Activated T-cell treated with anti-CD3 and anti-CD28 coated beads, Interleukin-2, amount 50 U/mL, for 1 hour (primary cell): ENCODE results near the gene SELPLG.

Source experiments
- DNase-seq: peaks from one replicate; pipeline ENCODE4 v3.0.0-alpha.2; 2020

Gene SELPLG

DNA sequence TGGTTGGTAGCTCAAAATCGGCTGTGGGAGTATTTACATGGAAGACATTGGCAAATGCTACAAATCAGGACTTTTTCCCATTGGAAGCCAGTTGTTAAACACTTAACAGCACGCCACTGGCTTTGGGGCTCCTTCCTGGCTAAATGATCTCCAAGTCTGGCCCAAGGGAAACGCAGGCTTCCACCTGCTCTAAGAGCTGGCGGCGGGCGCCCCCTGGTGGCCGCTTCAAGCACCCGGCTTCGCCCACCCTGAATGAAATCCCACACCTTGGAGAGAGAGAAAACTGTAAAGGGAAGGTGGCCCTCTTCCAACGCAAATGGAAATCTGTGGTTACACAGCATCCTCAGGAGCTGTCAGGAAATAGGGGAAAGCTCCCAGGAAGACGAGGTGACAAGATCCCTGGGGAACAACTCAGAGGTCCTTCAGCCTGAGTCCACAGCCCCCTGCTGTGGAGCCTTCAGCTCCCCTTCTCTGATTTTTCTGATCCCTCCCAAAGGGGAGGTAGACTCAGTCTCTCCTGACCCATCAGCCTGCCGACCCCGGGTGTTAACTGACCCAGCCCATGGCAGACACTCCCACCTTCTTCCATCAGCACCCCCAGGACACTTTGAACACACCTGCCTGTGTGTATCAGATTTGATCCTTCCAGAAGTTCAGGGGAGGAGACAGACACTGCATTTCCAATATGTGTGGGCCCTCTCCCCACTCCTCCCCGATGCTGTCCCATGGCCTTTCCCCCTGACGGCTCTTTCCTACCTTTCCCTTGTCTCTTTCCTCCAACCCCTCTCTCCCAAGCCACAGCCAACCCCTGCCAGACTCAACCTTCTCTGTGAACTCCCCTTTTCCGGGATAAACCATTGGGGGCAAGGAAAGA, 15.4 kb downstream of the SELPLG start:
- DNase-seq = peak; percentile 80

DNA sequence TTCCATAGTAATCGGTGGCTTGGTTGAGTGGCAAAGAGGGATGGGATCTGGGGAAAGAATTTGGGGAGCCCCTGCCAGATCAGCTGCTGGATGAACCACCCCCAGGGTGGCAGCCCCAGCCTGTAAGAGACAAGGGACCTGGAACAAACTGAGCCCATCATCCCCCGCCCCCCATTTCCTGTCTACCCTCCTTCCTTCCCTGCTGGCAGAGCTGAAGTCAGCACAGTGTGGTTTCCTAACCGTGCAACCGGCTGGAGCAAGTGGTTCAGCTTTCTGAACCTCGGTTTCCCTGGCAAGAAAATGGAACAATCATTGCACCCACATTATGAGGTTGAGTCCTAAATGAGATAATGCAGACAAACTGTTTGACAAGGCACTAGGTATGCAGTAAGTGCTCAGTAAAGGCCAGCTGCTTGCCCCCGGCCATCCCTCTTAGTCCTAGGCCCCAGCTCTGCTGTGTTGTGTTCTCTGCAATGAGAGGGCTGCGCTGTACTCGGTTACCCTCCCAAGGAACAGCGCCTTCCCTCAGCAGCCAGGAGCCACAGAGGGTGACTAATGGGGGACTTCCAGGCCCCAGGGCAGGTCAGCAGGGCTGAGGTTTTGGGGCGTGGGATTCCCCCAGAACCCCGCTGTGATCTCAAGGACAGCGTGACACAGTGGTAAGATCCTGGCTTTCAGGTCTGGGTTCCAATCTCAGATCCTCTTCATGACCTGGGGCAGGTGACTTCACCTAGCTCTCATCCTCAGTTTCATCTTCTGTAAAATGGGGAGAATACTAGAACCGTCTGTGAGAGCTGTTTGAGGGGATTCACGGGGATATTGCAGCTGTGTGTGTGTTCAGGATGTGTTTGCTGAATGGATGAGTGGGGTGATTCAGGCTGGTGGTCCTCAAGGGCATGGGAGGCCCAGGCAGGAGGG, 16.5 kb downstream of the SELPLG start:
- peak; percentile 73 for DNase-seq

DNA sequence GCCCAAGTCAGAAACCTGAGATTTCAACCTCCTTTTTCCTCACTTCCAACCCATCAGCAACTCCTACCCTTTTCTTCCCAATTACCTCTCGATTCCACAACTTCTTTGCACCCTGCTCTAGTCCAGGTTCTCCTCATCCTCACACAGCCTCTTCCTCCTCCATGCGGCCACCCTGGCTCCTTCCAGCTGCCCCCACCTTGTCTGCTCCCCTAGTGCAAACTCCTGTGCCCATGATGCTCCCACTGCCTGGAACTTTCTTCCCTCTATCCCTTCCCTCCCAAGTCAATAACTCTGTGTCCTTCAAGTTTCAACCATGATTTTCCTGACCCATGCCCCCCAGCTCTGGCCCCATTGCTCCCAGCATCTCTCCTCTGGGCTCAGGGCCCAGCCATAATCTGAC, 17.3 kb downstream of the SELPLG start:
- no peak for DNase-seq

DNA sequence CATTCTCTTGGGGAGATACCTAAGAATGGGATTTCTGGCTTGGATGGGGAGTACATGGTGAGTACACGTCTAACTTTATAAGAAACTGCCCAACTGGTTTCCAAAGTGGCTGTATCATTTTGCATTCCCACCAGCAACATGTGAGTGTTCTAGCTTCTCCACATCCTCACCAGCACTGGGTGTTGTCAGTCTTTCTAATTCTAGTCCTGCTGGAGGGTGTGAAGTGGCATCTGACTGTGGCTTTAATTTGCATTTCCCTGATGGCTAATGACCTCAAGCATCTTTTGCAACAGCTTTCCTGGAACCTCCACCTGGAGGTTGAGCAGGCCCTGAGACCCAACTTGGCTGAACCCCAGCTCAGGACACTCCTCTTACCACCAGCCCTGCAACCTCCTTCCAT, 17.8 kb downstream of the SELPLG start:
- no peak for DNase-seq

DNA sequence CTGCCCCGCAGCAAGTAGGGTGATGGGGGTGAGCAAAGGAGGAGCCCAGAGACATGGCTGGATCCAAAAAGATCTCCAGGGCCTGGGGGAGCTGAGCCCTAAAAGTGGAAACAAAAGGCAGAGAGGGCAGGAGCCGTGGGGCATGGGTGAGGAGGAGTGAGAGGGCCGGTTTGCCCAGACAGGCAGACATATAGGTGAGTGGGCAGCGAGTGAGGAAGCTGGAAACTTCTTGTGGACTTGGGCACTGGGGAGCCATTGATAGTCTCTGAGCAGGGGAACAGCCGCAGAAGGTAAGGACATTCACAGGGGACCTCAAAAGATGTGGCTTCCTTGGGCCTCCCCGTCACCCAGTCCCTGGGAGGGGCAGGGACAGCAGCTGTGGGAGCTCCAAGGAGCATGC, 19.1 kb downstream of the SELPLG start:
- no peak for DNase-seq

DNA sequence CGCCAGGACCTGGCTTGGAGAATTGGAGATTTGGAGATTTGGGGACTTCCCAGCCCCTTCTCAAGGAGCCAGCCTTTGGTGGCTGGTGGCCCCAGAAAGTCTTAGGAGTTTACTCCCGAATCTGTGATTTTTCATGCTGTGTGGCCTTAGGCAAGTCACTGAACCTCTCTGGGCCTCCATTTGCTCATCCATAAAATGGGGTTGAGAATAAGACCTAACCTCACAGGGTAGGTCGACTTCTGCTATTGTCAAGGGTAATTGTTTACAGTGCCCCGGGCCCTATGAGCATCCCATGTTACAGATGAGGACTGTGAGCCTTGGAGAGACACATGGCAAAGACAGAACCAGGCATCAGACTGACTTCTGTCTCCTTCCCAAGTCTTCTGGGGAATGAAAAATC, 19.7 kb downstream of the SELPLG start:
- no peak for DNase-seq

DNA sequence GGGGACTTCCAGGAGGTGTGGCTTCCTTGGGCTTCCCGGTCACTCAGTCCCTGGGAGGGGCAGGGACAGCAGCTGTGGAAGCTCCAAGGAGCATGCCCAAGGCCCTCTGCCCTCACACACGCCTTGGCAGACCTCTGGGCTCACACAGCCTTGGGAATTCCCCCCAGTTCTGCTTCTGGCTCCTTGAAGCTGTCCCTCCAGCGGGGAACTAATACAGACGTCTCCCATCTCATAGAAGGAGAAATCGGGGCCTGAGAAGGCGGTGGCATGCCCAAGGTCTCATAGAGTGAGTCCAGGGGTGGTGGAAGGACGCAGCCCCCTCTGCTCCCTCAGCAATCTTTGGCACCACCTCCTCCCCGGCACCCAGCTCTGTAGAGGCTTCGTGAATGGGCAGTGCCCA, 20.1 kb downstream of the SELPLG start:
- DNase-seq = no peak

DNA sequence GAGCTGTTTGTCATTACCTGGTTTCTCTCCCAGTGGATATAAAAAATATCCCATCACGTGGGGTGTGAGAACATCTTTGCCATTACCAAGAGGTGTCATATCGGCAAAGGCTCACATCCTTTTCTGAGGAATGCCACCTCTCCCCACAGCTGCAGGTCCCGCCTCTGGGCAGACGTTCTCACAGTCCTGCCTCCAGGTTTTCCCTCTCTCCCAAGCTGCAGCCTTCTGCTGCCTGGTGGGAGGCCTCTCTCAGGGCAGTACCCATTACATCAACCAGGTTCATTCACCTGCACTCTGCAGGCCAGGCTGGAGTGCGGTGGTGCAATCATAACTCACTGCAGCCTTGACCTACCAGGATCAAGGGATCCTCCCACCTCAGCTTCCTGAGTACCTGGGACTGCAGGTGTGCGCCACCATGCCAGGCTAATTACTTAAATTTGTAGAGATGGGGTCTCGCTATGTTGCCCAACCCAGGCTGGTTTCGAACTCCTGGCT, 20.9 kb downstream of the SELPLG start:
- DNase-seq = no peak

DNA sequence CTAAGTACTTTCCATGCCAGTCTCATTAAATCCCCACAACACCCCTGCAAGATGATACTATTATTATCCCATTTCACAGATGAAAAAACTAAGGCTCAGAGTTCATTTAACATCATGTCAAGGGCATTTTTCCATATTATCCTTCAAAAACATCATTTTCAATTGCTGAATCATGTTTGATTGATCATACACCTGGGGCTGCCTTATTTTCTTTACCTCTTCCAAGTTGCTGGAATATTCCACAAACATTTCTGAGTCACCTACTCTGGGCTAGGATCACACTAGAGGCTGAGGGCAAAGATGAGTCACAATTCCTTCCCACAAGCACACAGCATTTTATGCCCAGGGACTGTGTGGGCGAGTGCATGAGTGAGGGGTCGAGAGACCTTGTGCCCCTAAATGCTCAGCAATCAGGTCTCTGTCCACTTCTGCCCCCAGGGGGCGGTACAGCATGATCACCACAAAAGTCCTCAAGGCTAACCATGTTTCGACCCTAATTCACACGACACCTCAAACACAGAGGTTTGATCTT, 21.7 kb downstream of the SELPLG start:
- DNase-seq = peak; percentile 60

DNA sequence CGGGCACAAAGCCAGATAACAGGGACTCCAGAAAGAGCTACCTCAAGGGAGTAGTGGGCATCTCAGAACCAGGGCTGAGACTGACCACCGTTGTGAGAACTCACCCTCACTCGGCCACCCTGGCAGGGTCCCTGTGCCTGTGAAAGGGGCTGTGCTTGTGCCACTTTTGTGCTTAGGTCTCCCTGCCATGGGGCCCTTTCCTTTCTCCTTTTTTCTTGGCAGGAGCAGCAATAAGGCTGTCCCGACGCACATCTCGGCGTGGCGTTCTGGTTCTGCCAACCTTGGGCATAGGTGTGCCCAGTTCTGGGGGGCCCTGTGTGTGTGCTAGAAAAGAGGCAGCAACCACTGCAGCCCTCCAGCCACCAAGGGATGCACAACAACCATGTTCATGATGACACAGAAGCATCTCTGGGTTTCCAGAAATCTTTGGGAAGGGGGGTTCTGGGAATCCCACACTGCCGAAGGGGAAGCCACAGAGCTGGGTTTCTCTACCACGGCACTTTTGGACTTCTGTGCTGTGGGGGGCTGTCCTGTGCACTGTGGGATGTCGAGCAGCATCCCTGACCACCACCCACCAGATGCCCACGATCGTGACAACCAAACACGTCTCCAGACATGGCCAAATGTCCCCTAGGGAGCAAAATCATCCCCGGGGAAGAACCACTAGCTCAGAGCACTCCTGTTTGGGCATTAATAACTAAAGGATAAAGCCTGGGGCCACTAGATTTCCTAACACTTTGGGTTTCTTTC, 22.7 kb downstream of the SELPLG start:
- no peak for DNase-seq

DNA sequence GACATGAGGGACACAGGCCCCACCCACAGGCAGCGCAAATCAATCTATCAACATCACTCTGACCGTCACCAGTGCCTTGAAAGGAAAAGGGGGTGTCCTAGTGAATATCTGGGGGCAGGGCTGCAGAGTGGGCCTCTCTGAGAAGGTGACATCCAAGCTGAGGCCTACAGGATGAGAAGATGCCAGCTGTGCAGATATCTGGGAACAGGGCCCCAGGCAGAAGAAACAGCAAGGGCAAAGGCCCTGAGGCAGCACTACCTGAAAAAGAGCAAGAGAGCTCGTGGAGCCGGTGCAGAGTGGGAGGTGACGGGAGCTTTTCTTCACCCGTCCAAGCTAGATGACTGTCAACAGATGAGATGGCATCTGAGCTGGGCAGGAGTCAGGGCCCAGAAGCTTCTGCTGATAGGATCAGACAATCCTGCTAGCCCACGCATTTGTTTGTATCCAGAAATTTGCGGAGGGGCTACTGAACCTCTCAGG, 23.3 kb downstream of the SELPLG start:
- DNase-seq = no peak

DNA sequence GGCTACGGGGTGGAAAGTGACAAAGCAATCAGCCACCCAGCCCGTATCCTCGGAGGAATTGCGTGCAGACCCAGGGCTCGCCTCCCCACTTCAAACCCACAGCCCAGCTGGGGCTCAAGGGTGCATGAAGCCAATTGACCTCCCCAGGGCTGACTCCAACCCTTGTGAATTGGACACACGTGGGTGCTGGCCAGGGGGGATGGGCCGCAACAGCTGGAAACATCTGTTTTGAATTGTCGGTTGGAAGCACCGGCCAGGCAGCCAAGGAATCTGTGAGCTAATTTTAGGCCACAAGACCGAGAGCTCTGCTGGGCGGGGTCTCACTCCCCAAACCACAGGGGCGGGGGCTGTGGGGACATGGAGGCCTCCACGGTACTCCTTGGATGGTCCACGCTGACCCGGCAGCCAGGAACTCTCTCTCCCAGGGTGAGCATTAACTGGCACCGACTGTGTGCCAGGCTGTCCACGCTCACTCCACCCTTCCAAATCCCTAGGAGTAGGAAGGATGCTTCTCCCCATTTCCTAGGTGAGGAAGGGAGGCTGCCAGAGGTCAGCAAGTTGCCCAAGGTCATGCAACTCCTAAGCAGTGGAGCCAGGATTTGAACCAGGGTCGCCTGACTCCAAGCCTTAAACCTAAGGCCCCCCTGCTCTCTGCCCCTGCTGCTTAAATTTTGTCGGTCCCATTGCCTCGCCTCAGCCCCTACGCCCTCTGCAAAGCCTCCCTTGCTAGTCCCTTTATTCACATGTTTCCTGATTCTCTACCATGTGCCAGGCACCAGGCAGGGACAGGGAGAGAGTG, 24.0 kb downstream of the SELPLG start:
- no peak for DNase-seq

DNA sequence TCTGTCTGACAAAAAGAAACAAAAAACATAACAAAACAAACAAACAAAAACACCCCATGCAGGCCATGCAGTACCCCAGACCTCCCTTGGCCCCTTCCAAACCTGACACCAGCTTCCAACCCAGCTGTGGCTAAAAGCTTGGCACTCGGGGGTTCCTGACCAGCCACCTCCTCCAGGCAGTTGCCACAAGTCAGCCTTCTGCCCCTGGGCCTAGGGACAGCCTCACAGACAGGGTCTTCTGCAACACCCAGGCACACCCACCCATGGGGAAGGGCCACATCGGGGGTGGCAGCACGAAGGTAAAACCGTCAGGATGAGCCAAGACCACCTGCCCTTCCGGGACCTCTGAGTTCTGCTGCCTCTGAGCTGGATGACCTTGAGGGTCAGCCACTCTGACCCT, 25.1 kb downstream of the SELPLG start:
- DNase-seq = no peak

DNA sequence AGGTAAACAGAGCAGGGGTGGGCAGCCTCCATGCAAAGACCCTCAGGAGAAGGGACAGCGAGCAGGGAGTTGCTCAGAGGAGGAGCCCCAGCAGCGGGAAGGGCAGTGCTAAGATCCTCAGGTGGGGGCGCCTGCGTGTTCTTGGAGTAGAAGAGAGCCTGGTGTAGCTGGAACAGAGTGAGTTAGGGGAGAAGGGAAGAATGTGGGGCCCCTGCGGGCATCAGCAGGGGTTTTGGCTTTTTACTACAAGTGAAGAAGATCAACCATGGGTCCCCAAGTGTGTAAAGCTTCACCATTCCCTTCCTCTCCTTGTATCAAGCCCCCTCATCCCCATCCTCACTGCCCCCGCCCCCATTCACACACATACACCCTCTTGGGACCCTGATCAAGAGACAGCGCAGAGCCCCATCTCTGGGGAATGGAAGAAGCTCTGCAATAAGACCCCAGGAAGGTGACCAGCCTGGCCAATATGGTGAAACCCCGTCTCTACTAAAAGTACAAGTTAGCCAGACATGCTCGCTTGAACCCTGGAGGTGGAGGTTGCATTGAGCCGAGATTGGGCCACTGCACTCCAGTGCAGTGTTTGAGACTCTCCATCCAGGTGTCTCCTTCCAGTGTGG, 25.6 kb downstream of the SELPLG start:
- DNase-seq = no peak

DNA sequence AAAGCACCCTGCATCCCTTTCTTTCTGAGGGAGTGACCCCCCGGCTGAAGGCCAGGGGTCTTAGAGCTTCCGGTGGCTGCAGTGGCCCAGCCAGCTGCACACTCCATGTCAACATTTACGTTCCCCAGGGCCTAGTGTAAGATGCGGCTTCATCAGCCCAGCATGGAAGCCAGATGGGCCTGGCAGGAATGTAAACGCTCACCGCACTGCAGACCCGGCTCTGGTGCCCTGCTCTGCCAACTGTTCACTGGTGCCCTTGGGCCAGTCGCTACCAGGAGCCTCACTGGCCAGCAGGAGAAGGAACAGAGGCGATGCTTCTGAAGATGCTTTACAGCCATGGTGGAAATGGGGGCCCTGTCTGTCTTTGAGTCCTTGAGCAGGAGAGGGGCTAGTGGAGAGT, 27.2 kb downstream of the SELPLG start:
- no peak for DNase-seq

DNA sequence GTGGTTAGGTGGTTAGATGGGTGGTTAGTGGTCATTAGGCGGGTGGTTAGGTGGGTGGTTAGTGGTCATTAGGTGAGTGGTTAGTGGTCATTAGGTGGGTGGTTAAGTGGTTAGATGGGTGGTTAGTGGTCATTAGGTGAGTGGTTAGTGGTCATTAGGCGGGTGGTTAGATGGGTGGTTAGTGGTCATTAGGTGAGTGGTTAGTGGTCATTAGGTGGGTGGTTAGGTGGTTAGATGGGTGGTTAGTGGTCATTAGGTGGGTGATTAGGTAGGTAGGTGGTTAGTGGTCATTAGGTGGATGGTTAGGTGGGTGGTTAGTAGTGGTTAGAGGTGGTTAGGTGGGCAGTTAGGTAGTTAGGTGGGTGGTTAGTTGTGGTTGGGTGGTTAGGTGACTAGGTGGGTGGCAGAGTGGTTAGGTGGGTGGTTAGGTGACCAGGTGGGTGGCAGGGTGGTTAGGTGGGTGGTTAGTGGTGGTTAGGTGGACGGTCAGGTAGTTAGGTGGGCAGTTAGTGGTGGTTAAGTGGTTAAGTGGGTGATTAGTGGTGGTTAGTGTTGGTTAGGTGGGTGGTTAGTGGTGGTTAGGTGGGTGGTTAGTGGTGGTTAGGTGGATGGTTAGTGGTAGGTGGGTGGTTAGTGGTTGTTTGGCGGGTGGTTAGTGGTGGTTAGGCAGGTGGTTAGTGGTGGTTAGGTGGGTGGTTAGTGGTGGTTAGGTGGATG, 27.8 kb downstream of the SELPLG start:
- no peak for DNase-seq

DNA sequence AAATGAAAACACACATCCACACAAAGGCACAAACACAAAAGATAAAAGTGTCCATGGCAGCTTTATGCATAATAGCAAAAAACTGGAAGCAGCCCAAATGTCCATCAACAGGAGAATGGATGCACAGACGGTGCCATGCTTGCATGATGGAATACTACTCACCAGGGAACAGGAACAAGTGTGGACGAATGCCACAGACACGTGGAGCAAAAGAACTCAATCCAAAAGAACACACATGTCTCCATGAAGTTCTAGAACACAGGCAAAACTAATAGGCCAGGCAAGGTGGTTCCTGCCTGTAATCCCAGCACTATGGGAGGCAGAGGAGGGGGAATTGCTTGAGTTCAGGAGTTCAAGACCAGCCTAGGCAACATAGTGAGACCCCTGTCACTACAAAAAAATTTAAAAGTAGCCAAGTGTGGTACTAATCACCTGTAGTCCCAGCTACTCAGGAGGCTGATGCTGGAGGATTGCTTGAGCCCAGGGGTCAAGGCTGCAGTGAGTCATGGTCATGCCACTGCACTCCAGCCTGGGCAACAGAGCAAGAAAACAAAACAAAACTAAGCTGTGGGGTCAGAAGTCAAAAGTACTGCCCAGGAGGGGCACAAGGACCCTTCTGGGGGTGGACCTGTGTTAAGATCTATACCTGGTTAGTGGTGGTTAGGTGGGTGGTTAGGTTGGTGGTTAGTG, 28.5 kb downstream of the SELPLG start:
- DNase-seq = no peak

DNA sequence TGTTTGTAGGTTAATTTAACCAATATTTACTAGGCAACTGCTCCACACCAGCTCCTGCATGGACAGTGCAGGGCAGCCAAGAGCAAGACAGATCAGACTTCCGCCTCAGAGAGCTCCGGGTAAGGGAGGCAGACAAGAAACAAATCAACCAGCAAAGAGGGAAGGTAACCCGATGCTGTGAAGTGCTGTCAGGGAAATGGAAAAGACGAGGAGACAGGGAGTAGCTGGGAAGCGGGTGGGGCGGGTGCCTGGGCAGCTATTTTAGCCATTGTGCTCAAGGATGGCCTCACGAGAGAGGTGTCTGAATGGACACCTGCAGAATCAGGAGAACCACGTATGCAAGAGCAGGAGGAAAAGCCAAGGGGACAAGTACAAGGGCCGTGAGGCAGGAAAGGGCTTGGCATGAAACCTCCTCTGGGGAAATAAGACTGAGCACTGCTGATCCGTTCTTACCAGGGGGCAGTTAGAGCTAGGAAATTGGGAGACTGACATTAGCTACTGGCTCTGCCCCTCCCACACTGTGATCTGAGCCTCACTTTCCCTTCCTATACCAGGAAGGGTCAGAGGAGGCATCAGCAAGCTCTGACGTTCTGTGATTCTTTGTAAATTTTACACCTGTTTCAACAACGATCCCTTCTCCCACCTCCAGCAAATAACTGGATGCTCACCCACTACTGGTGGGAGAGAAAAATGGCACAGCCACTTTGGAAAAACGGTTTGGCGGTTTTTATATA, 29.3 kb downstream of the SELPLG start:
- DNase-seq = no peak

DNA sequence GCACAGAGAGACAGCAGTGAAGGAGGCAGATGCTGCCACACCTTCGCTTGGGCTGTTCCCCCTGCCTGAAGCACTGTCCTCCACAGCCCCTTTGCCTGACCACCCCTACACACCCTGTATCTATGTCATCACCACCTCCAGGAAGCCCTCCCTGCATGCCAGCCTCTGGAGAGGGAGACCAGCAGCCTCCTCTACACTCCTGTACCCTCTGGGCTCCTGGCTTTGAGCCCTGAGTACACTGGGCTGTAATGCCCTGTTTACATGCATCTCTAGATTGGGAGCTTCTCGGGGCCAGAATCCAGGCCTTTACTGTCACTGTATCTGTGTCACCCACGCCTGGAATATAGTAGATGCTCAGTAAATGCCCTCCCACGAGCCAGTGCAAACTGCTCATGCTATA, 30.0 kb downstream of the SELPLG start:
- no peak for DNase-seq
